A549 (cell line): ENCODE data around the gene DGLUCY. TPM values are rescaled to one million over a fixed set of nuclear protein-coding genes. Genes with fewer than 3 reads are reported as not detected.
A peak's percentile ranks its signal among the peaks of the same experiment; 100 is the strongest.

ENCODE experiments used
- ATAC-seq, 2 experiments: fragments of 200-7000 bp in 1 of 2; fragments of >200 bp in 1 of 2; cut with Nextera tagmentation in 1 of 2; cut with Tn5 transposase in 1 of 2; 3 replicates each; pipeline versions ENCODE4 v1.8.0 to v1.9.1; 2018 to 2020; ENCODE audit warnings: mild to moderate bottlenecking in 1 of 2, moderate library complexity in 1 of 2
- CTCF ChIA-PET: fragments of 300-600 bp; sonication (Branson Sonifier 250); formaldehyde crosslinking; extraction: SDS; loops from one replicate; lab custom pipeline; 2021; ENCODE audit warnings: antibody characterized with exemption, inconsistent platforms; lab: Yijun Ruan, JAX
- POLR2A ChIA-PET: fragments of 350-600 bp; formaldehyde crosslinking; extraction: SDS; loops from one replicate; lab custom pipeline; 2021; ENCODE audit warnings: antibody characterized with exemption, inconsistent platforms; lab: Yijun Ruan, JAX
- DNase-seq, 2 experiments: peaks; one replicate each; pipeline versions ENCODE4 v3.0.0 to v3.0.0-alpha.2; 2011 to 2016; ENCODE audit warnings: low read depth in 1 of 2, low spot score in 1 of 2
- FAIRE-seq: peaks from 2 replicates; lab custom pipeline; 2011; peaks lifted over from hg19 to GRCh38; lab: Jason Lieb, UNC
- H3K27ac ChIP-seq, 2 experiments: fragments of >200 bp; sonication (Bioruptor Twin); formaldehyde crosslinking; 3 replicates each; pipeline ENCODE4 v1.5.1; 2016 to 2017
- H3K4me1 ChIP-seq: fragments of >200 bp; sonication (Bioruptor Twin); formaldehyde crosslinking; 3 replicates; pipeline ENCODE4 v1.6.1; 2016
- H3K4me2 ChIP-seq: fragments of >200 bp; sonication (Bioruptor Twin); formaldehyde crosslinking; 3 replicates; pipeline ENCODE4 v1.6.1; 2016
- H3K4me3 ChIP-seq: fragments of >200 bp; sonication (Bioruptor Twin); formaldehyde crosslinking; 3 replicates; pipeline ENCODE4 v1.5.1; 2016
- H3K9me3 ChIP-seq: fragments of >200 bp; sonication (Bioruptor Twin); formaldehyde crosslinking; 3 replicates; pipeline ENCODE4 v1.6.1; 2016
- CBX2 ChIP-seq: fragments of 200-600 bp; sonication (generic); IDR thresholded peaks from 2 replicates; pipeline ENCODE4 v1.6.1; 2016; ENCODE audit warnings: low read depth, mild to moderate bottlenecking, borderline replicate concordance
- CBX8 ChIP-seq: fragments of 200-600 bp; sonication (generic); IDR thresholded peaks from 2 replicates; pipeline ENCODE4 v1.6.1; 2016
- CEBPB ChIP-seq, 2 experiments: fragments of >200 bp in 1 of 2; sonication (Bioruptor Twin) in 1 of 2; formaldehyde crosslinking in 1 of 2; IDR thresholded peaks; 2 replicates each; pipeline ENCODE4 v1.6.1; 2012 to 2016
- CHD2 ChIP-seq: fragments of 150-350 bp; IDR thresholded peaks from 2 replicates; pipeline ENCODE4 v1.6.1; 2014; ENCODE audit warnings: low read length; ENCODE audit not compliant: partially characterized antibody
- CTCF ChIP-seq: fragments of >200 bp; sonication (Bioruptor Twin); formaldehyde crosslinking; IDR thresholded peaks from 3 replicates; pipeline ENCODE4 v1.5.1; 2016
- EP300 ChIP-seq, 2 experiments: fragments of >200 bp; sonication (Bioruptor Twin); formaldehyde crosslinking; IDR thresholded peaks; 2 replicates in 1 of 2; 3 replicates in 1 of 2; pipeline ENCODE4 v1.6.1; 2016 to 2017
- FOSB ChIP-seq: fragments of 250-450 bp; sonication (Bioruptor Pico); IDR thresholded peaks from 2 replicates; pipeline ENCODE4 v1.5.0; 2020; ENCODE audit warnings: mild to moderate bottlenecking, moderate library complexity
- HDAC2 ChIP-seq: fragments of 200-600 bp; sonication (generic); IDR thresholded peaks from 2 replicates; pipeline ENCODE4 v1.6.1; 2016
- HES2 ChIP-seq: fragments of >200 bp; sonication (Bioruptor Twin); formaldehyde crosslinking; IDR thresholded peaks from 2 replicates; pipeline ENCODE4 v1.6.1; 2016
- HMGXB4 ChIP-seq: fragments of 250-450 bp; sonication (Bioruptor Pico); IDR thresholded peaks from 2 replicates; pipeline ENCODE4 v1.5.0; 2021; ENCODE audit warnings: mild to moderate bottlenecking, moderate library complexity, borderline replicate concordance
- HOXA7 ChIP-seq: fragments of 250-450 bp; sonication (Bioruptor Pico); IDR thresholded peaks from 2 replicates; pipeline ENCODE4 v1.5.0; 2020; ENCODE audit warnings: mild to moderate bottlenecking, moderate library complexity
- HOXB13 ChIP-seq: fragments of 250-450 bp; sonication (Bioruptor Pico); IDR thresholded peaks from 2 replicates; pipeline ENCODE4 v1.5.0; 2020; ENCODE audit warnings: low read depth, mild to moderate bottlenecking, moderate library complexity
- MAFK ChIP-seq: fragments of 450-650 bp; IDR thresholded peaks from 2 replicates; pipeline ENCODE4 v1.6.1; 2014; ENCODE audit not compliant: partially characterized antibody
- NR3C1 ChIP-seq: fragments of >200 bp; sonication (Bioruptor Twin); formaldehyde crosslinking; IDR thresholded peaks from 3 replicates; pipeline ENCODE4 v1.6.1; 2017
- POLR2A ChIP-seq: IDR thresholded peaks from 2 replicates; pipeline ENCODE4 v1.6.1; 2012; ENCODE audit warnings: mild to moderate bottlenecking, low read length
- RAD21 ChIP-seq, 2 experiments: fragments of >200 bp in 1 of 2; sonication (Bioruptor Twin) in 1 of 2; formaldehyde crosslinking in 1 of 2; IDR thresholded peaks in 1 of 2; conservative IDR thresholded peaks in 1 of 2; 2 replicates in 1 of 2; 3 replicates in 1 of 2; pipeline ENCODE4 v1.6.1; 2012 to 2018; ENCODE audit warnings: inconsistent platforms in 1 of 2
- REST ChIP-seq: fragments of 200-600 bp; sonication (generic); IDR thresholded peaks from 2 replicates; pipeline ENCODE4 v1.6.1; 2016; ENCODE audit warnings: antibody characterized with exemption, mild to moderate bottlenecking, moderate library complexity
- SMC3 ChIP-seq: fragments of >200 bp; sonication (Bioruptor Twin); formaldehyde crosslinking; IDR thresholded peaks from 3 replicates; pipeline ENCODE4 v1.6.1; 2018; ENCODE audit warnings: inconsistent platforms
- TFCP2L1 ChIP-seq: fragments of 250-450 bp; sonication (Bioruptor Pico); IDR thresholded peaks from 2 replicates; pipeline ENCODE4 v1.5.0; 2021; ENCODE audit warnings: mild to moderate bottlenecking
- USF2 ChIP-seq: fragments of 450-650 bp; IDR thresholded peaks from 2 replicates; pipeline ENCODE4 v1.6.1; 2014; ENCODE audit warnings: antibody characterized with exemption
- WGBS: methylation state at CpG from one replicate; pipeline ENCODE4 v1.1.6; 2017; ENCODE audit errors: missing lambda C conversion rate; 5-methylcytosine and 5-hydroxymethylcytosine counted together
- polyA plus RNA-seq, 4 experiments: library from polyadenylated mRNA; depleted of rRNA in 3 of 4; stranded (reverse); fragments of >200 nt; fragmentation: RNase III in 1 of 4; extraction: RNeasy Plus Mini Kit Qiagen cat#74134 plus additional on column Dnase treatment in 1 of 4; gene quantifications; 2 replicates in 3 of 4; 3 replicates in 1 of 4; pipeline ENCODE4 v1.2.3, GENCODE V29; 2011 to 2017

Gene DGLUCY
- polyA plus RNA-seq, 2 of the 4 experiments (the other 2 are of a cell fraction) = 14.4 to 17.5 TPM

- CTCF ChIA-PET = interaction anchor here (0.9 to 15.2 kb wide), 9 partner anchors 21 to 268 kb away, joined by 3 to 249 read pairs (median 7); partner anchors contain the start of genes DGLUCY and RPS6KA5
- no peaks in the 10 kb centered on the region for H3K9me3 ChIP-seq
- 94% methylated on average over 5 of the region's 5 CpGs for WGBS
- TF ChIP-seq USF2 (no peak), CHD2 (no peak), TFCP2L1 (no peak), CEBPB (IDR thresholded peaks at IDR 0.05) (no peak), HOXA7 (no peak), FOSB (CRISPR knock-in tag) (no peak), EP300 (IDR thresholded peaks at IDR 0.05) (no peak), REST (no peak), MAFK (no peak), HMGXB4 (CRISPR knock-in tag) (no peak), HDAC2 (no peak), HES2 (no peak), POLR2A (no peak), CBX2 (no peak), NR3C1 (no peak), CBX8 (no peak)
- TF ChIP-seq, all 56 proteins: peak for 0
- Histone ChIP-seq H3K4me1 (no peaks in the 10 kb centered on the region), H3K4me2 (no peak overlapping the region), H3K27ac (no peak overlapping the region), H3K4me3 (no peak overlapping the region)
- POLR2A ChIA-PET = no interaction called here
- FAIRE-seq (no peak), DNase-seq (no peak), ATAC-seq (no peak)
These were observed 57.4 kb downstream of the DGLUCY start for GRCh38 chr14:91171291-91171690.

- H3K9me3 ChIP-seq = no peaks in the 10 kb centered on the region
- H3K4me2 ChIP-seq = no peak overlapping the region
- no peaks in the 10 kb centered on the region for H3K4me1 ChIP-seq
- H3K27ac ChIP-seq = peak overlapping the region in 1 of 2 experiments; percentile 51; a peak in 1 of 6 replicates
- CTCF ChIA-PET = interaction anchor here (0.6 to 15.2 kb wide), 80 partner anchors 8 to 1089 kb away, joined by 3 to 249 read pairs (median 4); partner anchors contain the start of genes DGLUCY and RPS6KA5
- POLR2A ChIA-PET = interaction anchor here (1.1 to 1.2 kb wide), 2 partner anchors 113 to 275 kb away, joined by 3 to 4 read pairs; partner anchors contain the start of gene RPS6KA5
- FAIRE-seq = peak; percentile 39
- peak; percentile 91 to 97 for ATAC-seq
- peak; percentile 74 to 84 for DNase-seq
- TF ChIP-seq POLR2A = no peak
- peak; percentile 90 for TF ChIP-seq CTCF
- TF ChIP-seq SMC3 = peak; percentile 90
- TF ChIP-seq HOXB13 (CRISPR knock-in tag) = no peak
- peak; percentile 90 to 93 for TF ChIP-seq RAD21 (conservative IDR thresholded peaks at IDR 0.05 in 1 of 2, IDR thresholded peaks at IDR 0.05 in 1 of 2)
- no peak for TF ChIP-seq CBX8
- H3K4me3 ChIP-seq = no peak overlapping the region
- 35% methylated on average over 10 of the region's 10 CpGs for WGBS
These were observed 59.4 kb downstream of the DGLUCY start for GRCh38 chr14:91173221-91173670.
